Measurements from ENCODE around the gene LIN7B. TPM values are rescaled to one million over a fixed set of nuclear protein-coding genes. Genes with fewer than 3 reads are reported as not detected.
A peak's percentile ranks its signal among the peaks of the same experiment; 100 is the strongest.

Gene LIN7B
- total and polyA plus RNA-seq, 9 of the 15 experiments (the other 6 are each of a cell fraction or from before 2014, with no cell fraction given): 0.89 to 15.7 (median 4.0) TPM

GRCh38 chr19:49085020-49085867 lies 28.9 kb upstream of the LIN7B start, which contains the start of gene SNRNP70 (continued):
- TF ChIP-seq ETV1 (tag; conservative IDR thresholded peaks at IDR 0.05; ENCODE audit: low read depth): no peak
- TF ChIP-seq MCM2 (IDR thresholded peaks at IDR 0.05; ENCODE audit: low read depth): no peak
- peak in 1 of 2 experiments; percentile 92 for TF ChIP-seq AFF1 (IDR thresholded peaks at IDR 0.05; ENCODE audit: low read depth in 1 of 2, partially characterized antibody in 2 of 2)
- TF ChIP-seq TBP (optimal IDR thresholded peaks at IDR 0.05; ENCODE audit: low read depth, low read length): peak; percentile 79
- TF ChIP-seq BACH1 (tag; IDR thresholded peaks at IDR 0.05): no peak
- peak; percentile 95 for TF ChIP-seq THAP12 (CRISPR knock-in tag; IDR thresholded peaks at IDR 0.05)
- TF ChIP-seq ZNF695 (CRISPR knock-in tag; IDR thresholded peaks at IDR 0.05): no peak
- 0 out of 2 replicates have a peak, but pooled peaks have one; percentile 61 for TF ChIP-seq HBP1 (CRISPR knock-in tag; IDR thresholded peaks at IDR 0.05)
- no peak for TF ChIP-seq HDAC3 (IDR thresholded peaks at IDR 0.05; ENCODE audit: borderline replicate concordance, partially characterized antibody)
- TF ChIP-seq ZNF134 (CRISPR knock-in tag; conservative IDR thresholded peaks at IDR 0.05): 0 out of 2 replicates have a peak, but pooled peaks have one; percentile 29
